HepG2 (cell line): ENCODE data around the gene ZCCHC7. TPM values are rescaled to one million over a fixed set of nuclear protein-coding genes. Genes with fewer than 3 reads are reported as not detected.

ENCODE experiments used
- CCAR2 ChIP-seq: fragments of 200-400 bp; formaldehyde crosslinking; optimal IDR thresholded peaks from 2 replicates; pipeline ENCODE3; 2018; ENCODE audit warnings: low read depth, mild to moderate bottlenecking, low read length, moderate library complexity
- CSRNP2 ChIP-seq: sonication (generic); formaldehyde crosslinking; conservative IDR thresholded peaks from 2 replicates; pipeline ENCODE4 v1.8.0; 2022; ENCODE audit warnings: low read depth, missing genetic modification reagents
- EED ChIP-seq: sonication (generic); formaldehyde crosslinking; IDR thresholded peaks from 2 replicates; pipeline ENCODE4 v1.5.0; 2020; ENCODE audit warnings: mild to moderate bottlenecking, missing genetic modification reagents
- ESRRA ChIP-seq: sonication (generic); formaldehyde crosslinking; IDR thresholded peaks from 2 replicates; pipeline ENCODE4 v1.5.1; 2020; ENCODE audit warnings: mild to moderate bottlenecking, low read depth, missing genetic modification reagents
- FOSL1 ChIP-seq: sonication (generic); formaldehyde crosslinking; IDR thresholded peaks from 2 replicates; pipeline ENCODE4 v1.9.0; 2021; ENCODE audit warnings: missing genetic modification reagents, borderline replicate concordance
- GMEB2 ChIP-seq: IDR thresholded peaks from 2 replicates; pipeline ENCODE4 v1.6.1; 2016; ENCODE audit warnings: missing biosample characterization, missing genetic modification reagents, low read depth
- KDM4B ChIP-seq: sonication (generic); formaldehyde crosslinking; IDR thresholded peaks from 2 replicates; pipeline ENCODE4 v1.4.0; 2020; ENCODE audit warnings: missing genetic modification reagents
- KLF9 ChIP-seq: IDR thresholded peaks from 2 replicates; pipeline ENCODE4 v1.6.1; 2016; ENCODE audit warnings: low read depth
- MAZ ChIP-seq, 2 experiments: sonication (generic) in 1 of 2; formaldehyde crosslinking in 1 of 2; IDR thresholded peaks; 2 replicates each; pipeline versions ENCODE4 v1.5.0 to v1.6.1; 2012 to 2020; ENCODE audit warnings: low read depth in 2 of 2, mild to moderate bottlenecking in 2 of 2, borderline replicate concordance in 1 of 2, improper control_type of control experiment in 1 of 2, low read length in 1 of 2, missing genetic modification reagents in 1 of 2, moderate library complexity in 1 of 2
- MEF2D ChIP-seq: sonication (generic); formaldehyde crosslinking; IDR thresholded peaks from 2 replicates; pipeline ENCODE4 v1.5.1; 2020; ENCODE audit warnings: mild to moderate bottlenecking, missing genetic modification reagents
- MIER2 ChIP-seq: IDR thresholded peaks from 2 replicates; pipeline ENCODE4 v1.6.1; 2016; ENCODE audit warnings: missing biosample characterization, missing genetic modification reagents
- RAD21 ChIP-seq: fragments of 450-650 bp; formaldehyde crosslinking; IDR thresholded peaks from 2 replicates; pipeline ENCODE4 v1.5.0; 2020; ENCODE audit warnings: mild to moderate bottlenecking
- SP4 ChIP-seq: sonication (generic); formaldehyde crosslinking; IDR thresholded peaks from 2 replicates; pipeline ENCODE4 v1.8.1; 2023; ENCODE audit warnings: mild to moderate bottlenecking, missing genetic modification reagents
- TEAD2 ChIP-seq: sonication (generic); formaldehyde crosslinking; IDR thresholded peaks from 2 replicates; pipeline ENCODE4 v1.9.0; 2021; ENCODE audit warnings: missing genetic modification reagents
- TEF ChIP-seq: sonication (generic); formaldehyde crosslinking; IDR thresholded peaks from 2 replicates; pipeline ENCODE4 v1.5.0; 2020; ENCODE audit warnings: missing genetic modification reagents
- TFDP1 ChIP-seq: IDR thresholded peaks from 2 replicates; pipeline ENCODE4 v1.6.1; 2016; ENCODE audit warnings: missing compliant biosample characterization, missing genetic modification reagents, borderline replicate concordance
- ZBTB38 ChIP-seq: sonication (generic); formaldehyde crosslinking; IDR thresholded peaks from 2 replicates; pipeline ENCODE4 v1.5.1; 2020; ENCODE audit warnings: mild to moderate bottlenecking, missing genetic modification reagents
- ZNF17 ChIP-seq: sonication (generic); formaldehyde crosslinking; IDR thresholded peaks from 2 replicates; pipeline ENCODE4 v1.5.0; 2020; ENCODE audit warnings: mild to moderate bottlenecking, missing genetic modification reagents
- ZNF430 ChIP-seq: sonication (generic); formaldehyde crosslinking; IDR thresholded peaks from 2 replicates; pipeline ENCODE4 v1.9.0; 2021; ENCODE audit warnings: mild to moderate bottlenecking, missing genetic modification reagents
- ZNF432 ChIP-seq: sonication (generic); formaldehyde crosslinking; IDR thresholded peaks from 2 replicates; pipeline ENCODE4 v1.5.0; 2020; ENCODE audit warnings: missing genetic modification reagents, mild to moderate bottlenecking, borderline replicate concordance
- ZNF576 ChIP-seq: sonication (generic); formaldehyde crosslinking; IDR thresholded peaks from 2 replicates; pipeline ENCODE4 v1.4.0; 2020; ENCODE audit warnings: mild to moderate bottlenecking, missing genetic modification reagents
- ZNF670 ChIP-seq: sonication (generic); formaldehyde crosslinking; IDR thresholded peaks from 2 replicates; pipeline ENCODE4 v1.8.0; 2022; ENCODE audit warnings: mild to moderate bottlenecking, missing genetic modification reagents, borderline replicate concordance
- ZNF713 ChIP-seq: sonication (generic); formaldehyde crosslinking; IDR thresholded peaks from 2 replicates; pipeline ENCODE4 v1.4.0; 2020; ENCODE audit warnings: mild to moderate bottlenecking, missing genetic modification reagents
- ZSCAN30 ChIP-seq: sonication (generic); formaldehyde crosslinking; IDR thresholded peaks from 2 replicates; pipeline ENCODE4 v1.5.0; 2020; ENCODE audit warnings: mild to moderate bottlenecking, missing genetic modification reagents
- polyA plus RNA-seq, 8 experiments: library from polyadenylated mRNA; depleted of rRNA in 3 of 8; stranded (reverse) in 7 of 8; unstranded in 1 of 8; fragments of >200 nt; fragmentation: Illumina TruSeq in 4 of 8; extraction: Trizol in 4 of 8; gene quantifications; 2 replicates each; pipeline versions ENCODE4 v1.2.1 to v1.2.3, GENCODE V29; 2011 to 2016; ENCODE audit warnings: low read depth in 4 of 8, missing spikeins in 1 of 8, mixed read lengths in 1 of 8; ENCODE audit not compliant: insufficient read depth in 1 of 8
- total RNA-seq, 5 experiments: library from RNA; depleted of rRNA; stranded (reverse); fragments of >200 nt; fragmentation: Illumina TruSeq; extraction: Trizol; gene quantifications; 2 replicates each; pipeline ENCODE4 v1.2.3, GENCODE V29; 2016; ENCODE audit warnings: low read depth in 1 of 5

ZCCHC7 gene
- total and polyA plus RNA-seq, 2 of the 13 experiments (the other 11 are each of a cell fraction or from before 2014, with no cell fraction given), result 13.6 to 19.3 TPM

GRCh38 chr9:37119907-37120842, at the start of gene ZCCHC7 (continued):
- TF ChIP-seq MIER2 (CRISPR knock-in tag) (0 out of 2 replicates have a peak, but pooled peaks have one; percentile 51), MEF2D (CRISPR knock-in tag) (0 out of 2 replicates have a peak, but pooled peaks have one; percentile 20), CCAR2 (no peak), ZNF17 (CRISPR knock-in tag) (no peak), KLF9 (CRISPR knock-in tag) (0 out of 2 replicates have a peak, but pooled peaks have one; percentile 84), KDM4B (no peak), TEF (CRISPR knock-in tag) (peak; percentile 89; the same call in 1 of the 2 replicates), ZBTB38 (peak; percentile 99), SP4 (CRISPR knock-in tag) (peak; percentile 56; the same call in 1 of the 2 replicates), ZNF430 (peak; percentile 72), ZNF713 (CRISPR knock-in tag) (0 out of 2 replicates have a peak, but pooled peaks have one; percentile 72), TFDP1 (peak; percentile 99), ZNF670 (CRISPR knock-in tag) (peak; percentile 84; the same call in 1 of the 2 replicates), EED (peak; percentile 87), ZSCAN30 (CRISPR knock-in tag) (no peak), CSRNP2 (no peak), RAD21 (CRISPR knock-in tag) (no peak), FOSL1 (0 out of 2 replicates have a peak, but pooled peaks have one; percentile 40), GMEB2 (CRISPR knock-in tag) (0 out of 2 replicates have a peak, but pooled peaks have one; percentile 56), ESRRA (0 out of 2 replicates have a peak, but pooled peaks have one; percentile 29), TEAD2 (peak; percentile 96; the same call in 1 of the 2 replicates), ZNF432 (CRISPR knock-in tag) (no peak), MAZ (IDR thresholded peaks at IDR 0.05; ENCODE audit: borderline replicate concordance, low read depth, low read length) (no peak), MAZ (CRISPR knock-in tag; IDR thresholded peaks at IDR 0.05; ENCODE audit: low read depth) (peak; percentile 73), ZNF576 (CRISPR knock-in tag) (peak; percentile 81; the same call in 1 of the 2 replicates)
